ENCODE measurements around the gene PNLIPRP1. TPM values are rescaled to one million over a fixed set of nuclear protein-coding genes. Genes with fewer than 3 reads are reported as not detected.

Gene PNLIPRP1
- total and polyA plus RNA-seq, 10 of the 15 experiments (the other 5 are each of a cell fraction or from before 2014, with no cell fraction given): 0.74 TPM; not detected in 9

DNA sequence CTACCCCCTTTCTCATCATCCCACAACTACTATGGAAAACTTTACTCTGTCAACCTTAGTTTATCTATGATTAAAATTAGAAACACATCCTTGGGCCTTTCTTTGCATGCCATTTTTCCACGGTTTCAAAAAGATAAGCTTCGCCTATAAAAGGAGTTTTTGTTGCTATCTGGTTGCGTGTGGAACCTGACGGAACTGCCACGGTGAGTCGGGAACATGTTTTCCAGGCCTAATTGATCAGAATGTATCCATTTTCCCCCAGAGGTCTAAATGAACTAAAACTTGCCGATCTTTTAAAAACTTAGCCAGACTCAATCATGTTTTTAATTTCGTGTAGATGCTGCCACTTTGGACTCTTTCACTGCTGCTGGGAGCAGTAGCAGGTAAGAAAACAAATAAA lies 45.0 kb upstream of the PNLIPRP1 start, which contains the start of gene PNLIP (continued):
- TF ChIP-seq FOS (IDR thresholded peaks at IDR 0.05; ENCODE audit: borderline replicate concordance, extremely low read depth, insufficient read length): no peak
- no peak for TF ChIP-seq ATF3 (IDR thresholded peaks at IDR 0.05; ENCODE audit: borderline replicate concordance, extremely low read depth, low read depth, low read length)

DNA sequence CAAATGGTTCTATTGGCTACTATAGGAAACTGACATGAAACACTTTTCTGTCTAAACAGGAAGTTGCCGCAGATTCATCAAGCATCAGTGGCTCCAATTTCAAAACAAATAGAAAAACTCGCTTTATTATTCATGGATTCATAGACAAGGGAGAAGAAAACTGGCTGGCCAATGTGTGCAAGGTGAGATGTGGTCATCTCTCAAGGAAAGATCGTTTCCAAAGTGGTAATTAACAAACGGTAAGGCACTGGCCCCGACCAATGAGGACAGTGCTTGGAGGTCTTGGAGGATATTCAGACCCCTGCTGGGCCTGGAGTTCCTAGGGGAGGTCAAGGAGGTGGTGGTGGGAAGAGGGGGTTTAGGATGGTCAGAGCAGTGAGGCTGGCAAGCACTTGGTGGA lies 42.5 kb upstream of the PNLIPRP1 start:
- no peak for FAIRE-seq
- BruUV-seq (replicated peaks): no TSS peak

More for the DNA sequence above, 42.5 kb upstream of the PNLIPRP1 start:
- no peaks in the 10 kb centered on the region for H3K27me3 ChIP-seq (replicated peaks in 1 of 2; ENCODE audit: control insufficient read depth in 2 of 2, insufficient read depth in 2 of 2, low read length in 1 of 2)
- no peaks in the 10 kb centered on the region for H3K4me1 ChIP-seq (ENCODE audit: control insufficient read depth, insufficient read depth, low read length)
- ChIA-PET SMC1A (ENCODE audit: uncharacterized antibody, unreplicated experiment) (no interaction called here), RAD21 (ENCODE audit: unreplicated experiment) (no interaction called here), POLR2A (no interaction called here), CTCF (no interaction called here)
- H3K4me3 ChIP-seq: no peak overlapping the region
- no peak overlapping the region for H3K27ac ChIP-seq (ENCODE audit: control insufficient read depth, insufficient read depth)
- intact Hi-C loops (cut with micrococcal nuclease; ENCODE audit: unreplicated experiment) (no loop called here), in situ Hi-C loops (cut with MboI) (no loop called here)
- WGBS (ENCODE audit: insufficient coverage, insufficient replicate concordance, low lambda C conversion rate, missing lambda C conversion rate): 32% methylated on average over 5 of the region's 5 CpGs
- no peaks in the 10 kb centered on the region for H4K20me1 ChIP-seq (ENCODE audit: control insufficient read depth, insufficient read depth)
- no peak overlapping the region for H3K4me2 ChIP-seq (ENCODE audit: control insufficient read depth, insufficient read depth)
- H2AFZ ChIP-seq (ENCODE audit: control insufficient read depth, low read depth, low read length): no peak overlapping the region
- H3K79me2 ChIP-seq (ENCODE audit: control insufficient read depth, insufficient read depth, low read length): no peaks in the 10 kb centered on the region
- DNase-seq (ENCODE audit: low read depth, low spot score) (no peak), ATAC-seq (no peak)
- H3K9me3 ChIP-seq (replicated peaks; ENCODE audit: control insufficient read depth, insufficient read depth, low read length): no peaks in the 10 kb centered on the region
- no peak overlapping the region for H3K9ac ChIP-seq (ENCODE audit: control insufficient read depth, insufficient read depth, low read length)
- TF ChIP-seq IKZF2 (IDR thresholded peaks at IDR 0.05) (no peak), REST (IDR thresholded peaks at IDR 0.05; ENCODE audit: low read depth, low read length) (no peak), ZNF24 (IDR thresholded peaks at IDR 0.05) (no peak), ZBED1 (IDR thresholded peaks at IDR 0.05; ENCODE audit: borderline replicate concordance) (no peak), POLR2A (IDR thresholded peaks at IDR 0.05; ENCODE audit: low read depth, low read length) (no peak)
- TF ChIP-seq, protein P1, sequence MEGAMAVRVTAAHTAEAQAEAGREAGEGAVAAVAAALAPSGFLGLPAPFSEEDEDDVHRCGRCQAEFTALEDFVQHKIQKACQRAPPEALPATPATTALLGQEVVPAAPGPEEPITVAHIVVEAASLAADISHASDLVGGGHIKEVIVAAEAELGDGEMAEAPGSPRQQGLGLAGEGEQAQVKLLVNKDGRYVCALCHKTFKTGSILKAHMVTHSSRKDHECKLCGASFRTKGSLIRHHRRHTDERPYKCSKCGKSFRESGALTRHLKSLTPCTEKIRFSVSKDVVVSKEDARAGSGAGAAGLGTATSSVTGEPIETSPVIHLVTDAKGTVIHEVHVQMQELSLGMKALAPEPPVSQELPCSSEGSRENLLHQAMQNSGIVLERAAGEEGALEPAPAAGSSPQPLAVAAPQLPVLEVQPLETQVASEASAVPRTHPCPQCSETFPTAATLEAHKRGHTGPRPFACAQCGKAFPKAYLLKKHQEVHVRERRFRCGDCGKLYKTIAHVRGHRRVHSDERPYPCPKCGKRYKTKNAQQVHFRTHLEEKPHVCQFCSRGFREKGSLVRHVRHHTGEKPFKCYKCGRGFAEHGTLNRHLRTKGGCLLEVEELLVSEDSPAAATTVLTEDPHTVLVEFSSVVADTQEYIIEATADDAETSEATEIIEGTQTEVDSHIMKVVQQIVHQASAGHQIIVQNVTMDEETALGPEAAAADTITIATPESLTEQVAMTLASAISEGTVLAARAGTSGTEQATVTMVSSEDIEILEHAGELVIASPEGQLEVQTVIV (IDR thresholded peaks at IDR 0.05; ENCODE audit: borderline replicate concordance, partially characterized antibody): no peak
- TF ChIP-seq, protein P2, sequence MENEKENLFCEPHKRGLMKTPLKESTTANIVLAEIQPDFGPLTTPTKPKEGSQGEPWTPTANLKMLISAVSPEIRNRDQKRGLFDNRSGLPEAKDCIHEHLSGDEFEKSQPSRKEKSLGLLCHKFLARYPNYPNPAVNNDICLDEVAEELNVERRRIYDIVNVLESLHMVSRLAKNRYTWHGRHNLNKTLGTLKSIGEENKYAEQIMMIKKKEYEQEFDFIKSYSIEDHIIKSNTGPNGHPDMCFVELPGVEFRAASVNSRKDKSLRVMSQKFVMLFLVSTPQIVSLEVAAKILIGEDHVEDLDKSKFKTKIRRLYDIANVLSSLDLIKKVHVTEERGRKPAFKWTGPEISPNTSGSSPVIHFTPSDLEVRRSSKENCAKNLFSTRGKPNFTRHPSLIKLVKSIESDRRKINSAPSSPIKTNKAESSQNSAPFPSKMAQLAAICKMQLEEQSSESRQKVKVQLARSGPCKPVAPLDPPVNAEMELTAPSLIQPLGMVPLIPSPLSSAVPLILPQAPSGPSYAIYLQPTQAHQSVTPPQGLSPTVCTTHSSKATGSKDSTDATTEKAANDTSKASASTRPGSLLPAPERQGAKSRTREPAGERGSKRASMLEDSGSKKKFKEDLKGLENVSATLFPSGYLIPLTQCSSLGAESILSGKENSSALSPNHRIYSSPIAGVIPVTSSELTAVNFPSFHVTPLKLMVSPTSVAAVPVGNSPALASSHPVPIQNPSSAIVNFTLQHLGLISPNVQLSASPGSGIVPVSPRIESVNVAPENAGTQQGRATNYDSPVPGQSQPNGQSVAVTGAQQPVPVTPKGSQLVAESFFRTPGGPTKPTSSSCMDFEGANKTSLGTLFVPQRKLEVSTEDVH (IDR thresholded peaks at IDR 0.05; ENCODE audit: low read depth, partially characterized antibody): no peak
- no peaks in the 10 kb centered on the region for H3K36me3 ChIP-seq (ENCODE audit: control insufficient read depth in 2 of 2, insufficient read depth in 2 of 2, low read length in 1 of 2)
